DND-41 (cell line): ENCODE data around the gene IER5.

Experiments used
- EZH2 ChIP-seq: IDR thresholded peaks from 3 replicates; pipeline ENCODE4 v1.6.1; 2012; ENCODE audit warnings: borderline replicate concordance, low read depth, mild to moderate bottlenecking, moderate library complexity, low read length, inconsistent platforms; ENCODE audit not compliant: severe bottlenecking
- TF ChIP-seq, protein P1 (sequence below): IDR thresholded peaks from 2 replicates; pipeline ENCODE4 v1.5.1; 2012; ENCODE audit warnings: borderline replicate concordance, low read length, moderate library complexity, mild to moderate bottlenecking; ENCODE audit not compliant: poor library complexity, severe bottlenecking; ENCODE audit errors: extremely low read depth

DNA sequence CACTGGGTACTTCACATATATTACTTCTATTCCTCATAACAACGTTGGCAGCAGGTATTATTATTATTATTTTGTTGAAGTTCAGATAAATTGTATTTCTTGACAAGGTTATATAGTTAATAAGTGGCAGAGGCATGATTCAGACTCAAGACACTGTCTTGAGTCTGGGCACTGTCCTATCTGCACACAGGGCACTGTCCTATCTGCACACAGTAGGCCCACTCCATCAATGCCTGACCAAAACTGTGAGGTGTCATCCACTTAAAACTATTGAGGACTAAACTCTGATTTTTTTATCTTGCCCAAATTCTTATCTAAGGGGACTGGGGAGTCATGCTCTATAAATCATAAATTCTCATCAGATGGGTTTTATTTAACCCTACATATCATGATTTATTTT, 23.8 kb upstream of the IER5 start:
- TF ChIP-seq, protein P1, sequence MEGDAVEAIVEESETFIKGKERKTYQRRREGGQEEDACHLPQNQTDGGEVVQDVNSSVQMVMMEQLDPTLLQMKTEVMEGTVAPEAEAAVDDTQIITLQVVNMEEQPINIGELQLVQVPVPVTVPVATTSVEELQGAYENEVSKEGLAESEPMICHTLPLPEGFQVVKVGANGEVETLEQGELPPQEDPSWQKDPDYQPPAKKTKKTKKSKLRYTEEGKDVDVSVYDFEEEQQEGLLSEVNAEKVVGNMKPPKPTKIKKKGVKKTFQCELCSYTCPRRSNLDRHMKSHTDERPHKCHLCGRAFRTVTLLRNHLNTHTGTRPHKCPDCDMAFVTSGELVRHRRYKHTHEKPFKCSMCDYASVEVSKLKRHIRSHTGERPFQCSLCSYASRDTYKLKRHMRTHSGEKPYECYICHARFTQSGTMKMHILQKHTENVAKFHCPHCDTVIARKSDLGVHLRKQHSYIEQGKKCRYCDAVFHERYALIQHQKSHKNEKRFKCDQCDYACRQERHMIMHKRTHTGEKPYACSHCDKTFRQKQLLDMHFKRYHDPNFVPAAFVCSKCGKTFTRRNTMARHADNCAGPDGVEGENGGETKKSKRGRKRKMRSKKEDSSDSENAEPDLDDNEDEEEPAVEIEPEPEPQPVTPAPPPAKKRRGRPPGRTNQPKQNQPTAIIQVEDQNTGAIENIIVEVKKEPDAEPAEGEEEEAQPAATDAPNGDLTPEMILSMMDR, result no peak
- no peak for TF ChIP-seq EZH2
